Activated T-cell treated with anti-CD3 and anti-CD28 coated beads for 1 hour (primary cell): ENCODE data around the gene USP17L17.
"Not testable (repeated sequence)": the region's sequence is repeated elsewhere in the genome, so short reads cannot be mapped to it uniquely, and the experiment has no call there.

Experiments
- DNase-seq: peaks from one replicate; pipeline ENCODE4 v3.0.0-alpha.2; 2020; ENCODE audit warnings: low read depth

The USP17L17 gene, protein sequence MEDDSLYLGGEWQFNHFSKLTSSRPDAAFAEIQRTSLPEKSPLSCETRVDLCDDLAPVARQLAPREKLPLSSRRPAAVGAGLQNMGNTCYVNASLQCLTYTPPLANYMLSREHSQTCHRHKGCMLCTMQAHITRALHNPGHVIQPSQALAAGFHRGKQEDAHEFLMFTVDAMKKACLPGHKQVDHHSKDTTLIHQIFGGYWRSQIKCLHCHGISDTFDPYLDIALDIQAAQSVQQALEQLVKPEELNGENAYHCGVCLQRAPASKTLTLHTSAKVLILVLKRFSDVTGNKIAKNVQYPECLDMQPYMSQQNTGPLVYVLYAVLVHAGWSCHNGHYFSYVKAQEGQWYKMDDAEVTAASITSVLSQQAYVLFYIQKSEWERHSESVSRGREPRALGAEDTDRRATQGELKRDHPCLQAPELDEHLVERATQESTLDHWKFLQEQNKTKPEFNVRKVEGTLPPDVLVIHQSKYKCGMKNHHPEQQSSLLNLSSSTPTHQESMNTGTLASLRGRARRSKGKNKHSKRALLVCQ

GRCh38 chr4:9243579-9243978 lies at the start of gene USP17L17:
Gene USP17L17, plus strand, starts transcription at chr4:9243879. Its CDS starts 0 bp downstream, at chr4:9243879.
- not testable (repeated sequence) for DNase-seq

DNA sequence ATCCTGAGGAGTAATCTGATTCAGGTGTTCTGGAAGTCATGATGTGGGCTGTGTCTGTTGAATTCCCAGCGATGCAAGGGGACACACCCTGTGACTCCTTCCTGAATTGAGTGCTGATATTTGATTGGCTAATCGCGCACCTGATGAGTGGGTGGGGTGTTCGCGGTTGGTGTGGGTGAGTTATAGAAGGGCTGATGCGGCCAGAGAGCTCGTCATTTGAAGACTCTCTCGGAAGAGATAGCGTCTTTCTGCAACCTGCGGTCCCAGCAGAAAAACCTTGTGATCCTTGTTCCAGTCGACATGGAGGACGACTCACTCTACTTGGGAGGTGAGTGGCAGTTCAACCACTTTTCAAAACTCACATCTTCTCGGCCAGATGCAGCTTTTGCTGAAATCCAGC lies 33.3 kb upstream of the USP17L17 start, which contains the start of gene USP17L10:
Gene USP17L10, plus strand, starts transcription at position 301 of the 400 bp plus-strand sequence. Its CDS starts 0 bp downstream, at position 301.
- not testable (repeated sequence) for DNase-seq

- DNase-seq: not testable (repeated sequence)
These were observed 29.0 kb upstream of the USP17L17 start for GRCh38 chr4:9214701-9215100.

- not testable (repeated sequence) for DNase-seq
These were observed 28.6 kb upstream of the USP17L17 start, which contains the start of gene USP17L11 for GRCh38 chr4:9215105-9215504. Gene USP17L11, plus strand, starts transcription at chr4:9215405. Its CDS starts 0 bp downstream, at chr4:9215405.

DNA sequence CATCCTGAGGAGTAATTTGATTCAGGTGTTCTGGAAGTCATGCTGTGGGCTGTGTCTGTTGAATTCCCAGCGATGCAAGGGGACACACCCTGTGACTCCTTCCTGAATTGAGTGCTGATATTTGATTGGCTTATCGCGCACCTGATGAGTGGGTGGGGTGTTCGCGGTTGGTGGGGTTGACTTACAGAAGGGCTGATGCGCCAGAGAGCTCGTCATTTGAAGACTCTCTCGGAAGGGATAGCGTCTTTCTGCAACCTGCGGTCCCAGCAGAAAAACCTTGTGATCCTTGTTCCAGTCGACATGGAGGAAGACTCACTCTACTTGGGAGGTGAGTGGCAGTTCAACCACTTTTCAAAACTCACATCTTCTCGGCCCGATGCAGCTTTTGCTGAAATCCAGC lies 23.8 kb upstream of the USP17L17 start, which contains the start of gene USP17L12:
Gene USP17L12, plus strand, starts transcription at position 301 of the 400 bp plus-strand sequence. Its CDS starts 0 bp downstream, at position 301.
- DNase-seq: not testable (repeated sequence)

DNA sequence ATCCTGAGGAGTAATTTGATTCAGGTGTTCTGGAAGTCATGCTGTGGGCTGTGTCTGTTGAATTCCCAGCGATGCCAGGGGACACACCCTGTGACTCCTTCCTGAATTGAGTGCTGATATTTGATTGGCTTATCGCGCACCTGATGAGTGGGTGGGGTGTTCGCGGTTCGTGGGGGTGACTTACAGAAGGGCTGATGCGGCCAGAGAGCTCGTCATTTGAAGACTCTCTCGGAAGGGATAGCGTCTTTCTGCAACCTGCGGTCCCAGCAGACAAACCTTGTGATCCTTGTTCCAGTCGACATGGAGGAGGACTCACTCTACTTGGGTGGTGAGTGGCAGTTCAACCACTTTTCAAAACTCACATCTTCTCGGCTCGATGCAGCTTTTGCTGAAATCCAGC lies 19.1 kb upstream of the USP17L17 start, which contains the start of gene USP17L13:
Gene USP17L13, plus strand, starts transcription at position 301 of the 400 bp plus-strand sequence. Its CDS starts 0 bp downstream, at position 301.
- DNase-seq: not testable (repeated sequence)

DNA sequence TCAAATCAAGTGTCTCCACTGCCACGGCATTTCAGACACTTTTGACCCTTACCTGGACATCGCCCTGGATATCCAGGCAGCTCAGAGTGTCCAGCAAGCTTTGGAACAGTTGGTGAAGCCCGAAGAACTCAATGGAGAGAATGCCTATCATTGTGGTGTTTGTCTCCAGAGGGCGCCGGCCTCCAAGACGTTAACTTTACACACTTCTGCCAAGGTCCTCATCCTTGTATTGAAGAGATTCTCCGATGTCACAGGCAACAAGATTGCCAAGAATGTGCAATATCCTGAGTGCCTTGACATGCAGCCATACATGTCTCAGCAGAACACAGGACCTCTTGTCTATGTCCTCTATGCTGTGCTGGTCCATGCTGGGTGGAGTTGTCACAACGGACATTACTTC lies 13.4 kb upstream of the USP17L17 start:
- not testable (repeated sequence) for DNase-seq

GRCh38 chr4:9234085-9234484 lies 9.6 kb upstream of the USP17L17 start, which contains the start of gene USP17L15:
Gene USP17L15, plus strand, starts transcription at chr4:9234385. Its CDS starts 0 bp downstream, at chr4:9234385.
- DNase-seq: not testable (repeated sequence)

- DNase-seq: not testable (repeated sequence)
These were observed 5.2 kb upstream of the USP17L17 start for GRCh38 chr4:9238461-9238860.

- DNase-seq: not testable (repeated sequence)
These were observed 4.4 kb downstream of the USP17L17 start, which contains the start of gene USP17L18 for GRCh38 chr4:9247953-9248680. Gene USP17L18, plus strand, starts transcription at chr4:9248630. Its CDS starts 0 bp downstream, at chr4:9248630.

- not testable (repeated sequence) for DNase-seq
These were observed 9.4 kb downstream of the USP17L17 start, which contains the start of gene USP17L19 for GRCh38 chr4:9253078-9253477. Gene USP17L19, plus strand, starts transcription at chr4:9253378. Its CDS starts 0 bp downstream, at chr4:9253378.

- not testable (repeated sequence) for DNase-seq
These were observed 14.1 kb downstream of the USP17L17 start, which contains the start of gene USP17L20 for GRCh38 chr4:9257824-9258223. Gene USP17L20, plus strand, starts transcription at chr4:9258124. Its CDS starts 0 bp downstream, at chr4:9258124.

- DNase-seq: not testable (repeated sequence)
These were observed 18.9 kb downstream of the USP17L17 start, which contains the start of gene USP17L21 for GRCh38 chr4:9262572-9262971. Gene USP17L21, plus strand, starts transcription at chr4:9262872. Its CDS starts 0 bp downstream, at chr4:9262872.

GRCh38 chr4:9267319-9267718 lies 23.6 kb downstream of the USP17L17 start, which contains the start of gene USP17L22:
Gene USP17L22, plus strand, starts transcription at chr4:9267619. Its CDS starts 0 bp downstream, at chr4:9267619.
- not testable (repeated sequence) for DNase-seq

DNA sequence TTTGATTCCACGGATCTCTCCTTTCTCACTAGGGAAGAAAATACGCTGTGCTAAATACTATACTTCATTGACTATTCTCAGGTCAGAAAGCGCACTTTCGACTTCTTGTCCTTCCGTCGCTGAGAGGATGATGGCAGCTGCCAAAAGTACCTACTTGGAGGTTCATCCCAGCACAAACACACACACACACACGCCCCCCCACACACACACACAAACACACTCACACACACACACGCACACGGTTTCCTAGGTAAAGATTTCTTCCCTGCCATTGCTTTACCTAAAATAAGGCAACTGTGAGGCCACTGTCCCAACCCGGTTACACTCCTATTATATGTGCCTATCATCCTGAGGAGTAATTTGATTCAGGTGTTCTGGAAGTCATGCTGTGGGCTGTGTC lies 28.0 kb downstream of the USP17L17 start:
- DNase-seq: peak; percentile 11
